HG02610 (cell line): ENCODE measurements around the gene ZNF155.

ENCODE experiments used
- ATAC-seq: cut with Tn5 transposase; IDR thresholded peaks from one replicate; pipeline ENCODE4 v1.9.1; 2021; ENCODE audit warnings: mild to moderate bottlenecking, moderate library complexity; ENCODE audit not compliant: unreplicated experiment

ZNF155 gene

DNA sequence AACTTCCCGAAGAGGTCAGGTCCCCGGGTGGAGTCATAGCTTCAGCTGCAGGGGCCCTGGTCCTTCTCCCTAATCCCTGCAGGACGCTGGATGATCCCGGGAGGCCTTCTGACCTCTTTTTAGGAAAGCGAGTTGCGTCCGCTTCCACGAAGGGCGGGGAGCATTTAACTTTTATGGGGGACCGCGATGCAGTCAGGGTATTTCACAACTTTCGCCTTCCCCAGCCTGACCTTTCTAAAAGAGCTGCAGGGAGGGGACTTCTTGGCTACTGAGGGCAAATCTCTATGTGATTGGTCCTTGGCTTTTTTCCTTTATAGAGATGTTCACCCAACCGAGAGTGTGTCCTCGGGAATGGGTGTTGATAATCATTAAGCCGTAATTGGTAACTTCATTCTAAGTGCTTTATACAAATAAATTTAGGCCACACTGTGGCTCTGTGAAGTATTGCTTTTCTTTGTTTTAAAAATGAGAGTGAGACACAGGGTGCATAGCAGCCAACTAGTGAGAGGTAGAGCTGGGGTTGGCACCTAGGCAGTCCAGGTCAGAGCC is 19.5 kb downstream of the ZNF155 start:
- peak; percentile 12 for ATAC-seq

DNA sequence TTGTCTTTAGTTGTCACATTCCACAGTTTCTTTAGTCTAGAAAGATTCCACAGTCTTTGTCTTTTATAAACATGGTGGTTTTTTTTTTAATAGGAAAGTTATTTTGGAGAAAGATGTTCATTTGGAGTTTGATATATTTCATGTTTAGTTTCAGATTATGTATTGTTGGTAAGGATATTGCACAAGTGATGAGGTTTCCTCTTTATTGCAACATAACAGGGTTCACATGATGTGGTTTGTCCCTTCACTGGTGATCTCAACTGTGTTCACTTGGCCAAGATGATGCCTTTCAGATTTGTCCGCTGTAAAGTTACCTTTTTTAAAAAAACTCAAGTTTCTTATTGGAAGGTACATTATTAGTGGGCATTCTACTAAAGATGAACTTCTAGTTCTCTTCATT is 22.0 kb downstream of the ZNF155 start:
- no peak for ATAC-seq

DNA sequence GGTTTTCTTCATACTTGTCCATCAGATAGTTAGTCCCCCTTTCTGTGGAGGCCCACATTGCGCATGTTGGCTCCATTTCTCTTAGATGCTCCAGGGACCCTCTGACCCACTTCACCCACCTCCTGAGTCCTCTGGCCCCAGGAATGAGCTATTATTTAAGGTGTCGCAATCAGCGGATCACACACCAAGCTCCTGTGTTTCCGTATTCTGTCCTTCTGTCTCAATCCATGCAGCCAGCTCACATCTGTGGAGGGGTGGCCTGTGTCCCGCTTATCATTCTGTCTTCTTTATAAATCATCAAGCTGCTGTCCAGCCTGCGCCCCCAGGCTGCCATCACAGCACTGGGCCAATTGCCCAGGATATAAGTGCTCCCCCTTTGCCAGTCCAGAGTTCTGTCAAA is 23.5 kb downstream of the ZNF155 start:
- no peak for ATAC-seq

DNA sequence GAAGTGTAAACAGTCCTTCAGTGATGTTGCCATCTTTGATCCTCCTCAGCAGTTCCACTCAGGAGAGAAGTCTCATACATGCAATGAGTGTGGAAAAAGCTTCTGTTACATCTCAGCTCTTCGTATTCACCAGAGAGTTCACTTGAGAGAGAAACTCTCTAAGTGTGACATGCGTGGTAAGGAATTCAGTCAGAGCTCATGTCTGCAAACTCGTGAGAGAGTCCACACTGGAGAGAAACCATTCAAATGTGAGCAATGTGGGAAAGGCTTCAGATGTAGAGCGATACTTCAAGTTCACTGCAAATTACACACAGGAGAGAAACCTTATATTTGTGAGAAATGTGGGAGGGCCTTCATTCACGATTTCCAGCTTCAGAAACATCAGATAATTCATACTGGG is 26.5 kb downstream of the ZNF155 start:
- ATAC-seq = no peak

DNA sequence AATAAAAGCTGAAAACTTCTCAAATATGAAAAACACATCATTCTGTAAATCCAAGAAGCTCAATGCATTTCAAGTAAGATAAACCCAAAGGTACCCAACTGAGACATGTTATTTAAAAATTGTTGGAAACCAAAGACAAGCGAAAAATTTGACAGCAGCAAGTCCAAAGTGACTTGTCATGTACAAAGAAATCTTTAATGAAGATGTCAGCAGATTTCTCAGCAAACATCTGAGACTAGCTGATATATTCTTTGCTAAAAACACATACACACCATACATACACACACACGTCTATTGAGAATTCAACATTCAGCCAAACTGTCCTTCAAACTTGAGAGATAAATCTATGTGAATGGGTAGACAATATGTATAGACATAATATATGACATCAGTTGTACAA is 35.5 kb downstream of the ZNF155 start:
- no peak for ATAC-seq

DNA sequence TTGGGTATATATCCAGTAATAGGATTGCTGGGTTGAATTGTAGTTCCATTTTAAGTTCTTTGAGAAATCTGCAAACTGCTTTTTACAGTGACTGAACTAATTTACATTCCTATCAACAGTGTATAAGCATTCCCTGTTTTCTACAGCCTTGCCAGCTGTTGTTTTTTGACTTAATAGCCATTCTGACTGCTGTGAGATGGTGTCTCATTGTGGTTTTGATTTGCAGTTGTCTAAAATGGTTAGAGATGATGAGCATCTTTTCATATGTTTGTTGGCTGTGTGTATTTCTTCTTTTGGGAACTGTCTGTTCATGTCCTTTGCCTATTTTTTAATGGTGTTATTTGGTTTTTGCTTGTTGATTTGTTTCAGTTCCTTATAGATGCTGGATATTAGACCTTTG is 37.2 kb downstream of the ZNF155 start:
- no peak for ATAC-seq

DNA sequence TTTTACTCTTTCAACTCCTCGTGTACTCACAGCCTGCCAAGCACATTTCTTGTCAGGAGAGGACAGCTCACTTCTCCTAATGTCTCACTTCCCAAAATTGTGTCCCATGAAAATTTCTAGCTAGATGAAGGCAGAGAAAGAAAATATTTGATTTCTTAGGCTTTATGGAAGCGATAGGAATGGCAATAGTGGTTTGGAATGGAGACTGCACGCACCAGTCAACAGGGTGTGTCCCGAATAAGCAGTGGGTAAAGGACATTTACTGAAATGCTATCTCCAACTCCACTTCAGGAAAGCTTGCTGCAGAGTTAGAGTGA is 40.9 kb downstream of the ZNF155 start:
- no peak for ATAC-seq

DNA sequence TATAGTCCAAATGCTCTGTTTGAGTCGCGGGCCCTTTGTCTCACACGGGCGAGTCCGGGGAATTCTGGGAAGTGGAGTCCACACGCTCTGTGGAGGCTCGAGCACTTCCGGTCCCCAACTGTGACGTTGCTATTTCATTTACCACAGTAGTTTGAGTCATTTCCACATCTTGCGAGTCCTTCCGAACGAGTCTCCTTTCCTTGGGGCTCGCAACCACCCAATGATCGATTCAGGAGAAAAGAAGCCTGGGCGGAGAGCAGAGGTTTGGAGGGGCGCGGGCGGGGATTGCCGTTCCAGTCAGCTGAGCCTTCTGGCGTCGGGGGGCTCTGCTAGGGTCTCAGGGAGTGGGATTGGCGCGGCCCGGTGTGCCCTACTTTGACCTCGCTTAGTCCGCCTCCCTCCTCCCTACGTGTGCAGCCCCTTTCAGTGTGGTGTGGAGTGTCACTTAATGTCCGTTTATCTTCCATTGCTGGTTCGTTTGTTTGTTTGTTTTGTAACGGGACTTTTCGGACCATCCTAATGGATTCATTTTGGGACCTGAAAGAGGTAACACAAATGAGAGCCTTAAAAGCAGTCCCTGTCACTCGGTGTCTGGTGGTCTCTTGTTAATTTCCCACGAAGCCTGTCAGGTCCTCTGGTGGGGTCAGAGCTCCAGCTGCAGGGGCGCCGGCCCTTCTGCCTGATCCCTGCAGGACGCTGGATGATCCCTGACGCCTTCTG is 41.4 kb downstream of the ZNF155 start, which contains the start of gene ZNF222:
ZNF222 (plus strand) TSS at position 163 of the 720 bp plus-strand sequence; CDS start at position 221, 58 bp downstream.
- ATAC-seq = peak; percentile 93

DNA sequence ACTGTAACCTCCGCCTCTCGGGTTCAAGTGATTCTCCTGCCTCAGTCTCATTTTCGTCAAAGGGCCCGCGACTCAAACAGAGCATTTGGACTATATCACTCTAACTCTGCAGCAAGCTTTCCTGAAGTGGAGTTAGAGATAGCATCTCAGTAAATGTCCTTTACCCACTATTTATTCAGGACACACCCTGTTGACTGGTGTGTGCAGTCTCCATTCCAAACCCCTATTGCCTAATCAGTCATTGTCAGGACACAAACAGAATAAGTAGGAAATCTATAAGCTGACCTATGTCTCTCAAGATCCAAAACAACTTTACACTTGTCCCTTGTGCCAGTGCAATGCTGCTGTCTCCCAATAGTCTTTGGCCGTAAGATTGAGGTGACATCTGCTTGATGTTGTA is 42.6 kb downstream of the ZNF155 start:
- no peak for ATAC-seq

DNA sequence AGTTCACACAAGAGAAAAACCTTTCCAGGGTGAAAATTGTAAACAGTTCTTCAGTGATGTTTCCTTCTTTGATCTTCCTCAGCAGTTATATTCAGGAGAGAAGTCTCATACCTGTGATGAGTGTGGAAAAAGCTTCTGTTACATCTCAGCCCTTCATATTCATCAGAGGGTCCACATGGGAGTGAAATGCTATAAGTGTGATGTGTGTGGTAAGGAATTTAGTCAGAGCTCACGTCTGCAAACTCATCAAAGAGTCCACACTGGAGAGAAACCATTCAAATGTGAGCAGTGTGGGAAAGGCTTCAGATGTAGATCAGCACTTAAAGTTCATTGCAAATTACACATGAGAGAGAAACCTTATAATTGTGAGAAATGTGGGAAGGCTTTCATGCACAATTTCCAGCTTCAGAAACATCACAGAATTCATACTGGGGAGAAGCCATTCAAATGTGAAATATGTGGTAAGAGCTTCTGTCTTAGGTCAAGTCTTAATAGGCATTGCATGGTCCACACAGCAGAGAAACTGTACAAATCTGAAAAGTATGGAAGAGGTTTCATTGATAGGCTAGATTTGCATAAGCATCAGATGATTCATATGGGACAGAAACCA is 48.1 kb downstream of the ZNF155 start:
- ATAC-seq = no peak

DNA sequence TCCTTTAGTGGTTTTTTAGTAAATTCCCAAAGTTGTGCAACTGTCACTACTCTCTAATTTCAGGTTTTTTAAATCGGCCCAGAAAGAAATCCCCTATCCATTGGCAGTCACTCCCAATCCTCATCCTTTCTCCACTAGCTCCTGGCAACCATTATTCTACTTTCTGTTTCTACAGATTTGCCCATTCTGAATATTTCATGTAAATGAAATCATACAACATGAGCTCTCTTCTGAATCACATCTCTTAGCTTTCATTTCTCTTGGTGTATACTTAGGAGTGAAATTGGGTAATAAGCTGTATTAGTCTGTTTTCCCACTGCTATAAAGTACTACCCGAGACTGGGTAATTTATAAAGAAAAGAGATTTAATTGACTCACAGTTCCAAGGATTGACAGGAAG is 58.2 kb downstream of the ZNF155 start:
- ATAC-seq = no peak
